Left hindlimb (tissue), 1 donor: ENCODE data around the gene QSOX1.

Experiments used
- DNase-seq: peaks from one replicate; pipeline ENCODE4 v3.0.0-alpha.2; 2018

QSOX1 gene

GRCh38 chr1:180173451-180173850 is 18.8 kb downstream of the QSOX1 start:
- peak; percentile 16 for DNase-seq

- DNase-seq, result peak; percentile 43
Measured at GRCh38 chr1:180173952-180174351, 19.3 kb downstream of the QSOX1 start.

- no peak for DNase-seq
Measured at GRCh38 chr1:180175291-180175690, 20.6 kb downstream of the QSOX1 start.

GRCh38 chr1:180175806-180176205 is 21.1 kb downstream of the QSOX1 start:
- peak; percentile 33 for DNase-seq

- no peak for DNase-seq
Measured at GRCh38 chr1:180176965-180177364, 22.3 kb downstream of the QSOX1 start.

GRCh38 chr1:180177931-180178330 is 23.3 kb downstream of the QSOX1 start:
- peak; percentile 11 for DNase-seq

- peak; percentile 65 for DNase-seq
Measured at GRCh38 chr1:180178511-180179161, 24.0 kb downstream of the QSOX1 start.

- DNase-seq, result peak; percentile 23
Measured at GRCh38 chr1:180179162-180179957, 24.7 kb downstream of the QSOX1 start.

- peak; percentile 17 for DNase-seq
Measured at GRCh38 chr1:180181048-180181447, 26.4 kb downstream of the QSOX1 start.

GRCh38 chr1:180181996-180182642 is 27.4 kb downstream of the QSOX1 start:
- DNase-seq, result peak; percentile 16

GRCh38 chr1:180182643-180183311 is 28.1 kb downstream of the QSOX1 start:
- DNase-seq, result no peak

GRCh38 chr1:180183426-180183825 is 28.8 kb downstream of the QSOX1 start:
- peak; percentile 16 for DNase-seq

GRCh38 chr1:180184041-180184440 is 29.4 kb downstream of the QSOX1 start:
- peak; percentile 19 for DNase-seq

- peak; percentile 8 for DNase-seq
Measured at GRCh38 chr1:180185281-180185680, 30.6 kb downstream of the QSOX1 start.

GRCh38 chr1:180185971-180186645 is 31.4 kb downstream of the QSOX1 start:
- DNase-seq, result peak; percentile 20

GRCh38 chr1:180186831-180187230 is 32.2 kb downstream of the QSOX1 start:
- DNase-seq, result peak; percentile 20

GRCh38 chr1:180187626-180188025 is 33.0 kb downstream of the QSOX1 start:
- no peak for DNase-seq

- DNase-seq, result peak; percentile 70
Measured at GRCh38 chr1:180188091-180188506, 33.4 kb downstream of the QSOX1 start.

GRCh38 chr1:180188684-180189175 is 34.1 kb downstream of the QSOX1 start:
- no peak for DNase-seq

- no peak for DNase-seq
Measured at GRCh38 chr1:180190091-180190490, 35.4 kb downstream of the QSOX1 start.

GRCh38 chr1:180192172-180192571 is 37.5 kb downstream of the QSOX1 start:
- DNase-seq, result peak; percentile 20
